Upper lobe of right lung (tissue), 1 donor: ENCODE measurements around the gene TBCK. TPM values are rescaled to one million over a fixed set of nuclear protein-coding genes. Genes with fewer than 3 reads are reported as not detected.

Experiments used
- ATAC-seq: fragments of 200-7000 bp; cut with Tn5 transposase; one replicate; pipeline ENCODE4 v1.9.1; 2020; ENCODE audit warnings: mild to moderate bottlenecking, moderate library complexity
- DNase-seq: peaks from one replicate; pipeline ENCODE4 v3.0.0-alpha.2; 2020
- H3K27ac ChIP-seq: fragments of 200-600 bp; one replicate; pipeline ENCODE4 v1.8.0; 2022
- H3K27me3 ChIP-seq: fragments of 200-600 bp; one replicate; pipeline ENCODE4 v1.8.0; 2022; ENCODE audit warnings: mild to moderate bottlenecking
- H3K36me3 ChIP-seq: fragments of 200-600 bp; one replicate; pipeline ENCODE4 v1.8.0; 2022
- H3K4me1 ChIP-seq: fragments of 200-600 bp; one replicate; pipeline ENCODE4 v1.8.0; 2022
- H3K4me3 ChIP-seq: fragments of 200-600 bp; one replicate; pipeline ENCODE4 v1.8.0; 2022; ENCODE audit warnings: mild to moderate bottlenecking
- H3K9me3 ChIP-seq: fragments of 200-600 bp; one replicate; pipeline ENCODE4 v1.8.0; 2022
- intact Hi-C: fragments of 100-400 bp; cut with DNase I; formaldehyde crosslinking; loops from one replicate; pipeline ENCODE4 v1.11.0; 2022
- total RNA-seq: library from RNA; stranded (reverse); fragmentation: NEBNext Ultra II Directional; extraction: Animal tissue kit (Norgen Biotek cat#: 25700); gene quantifications from one replicate; pipeline ENCODE4 v1.2.1, GENCODE V29; 2021
- TF ChIP-seq, protein P1 (sequence below): fragments of 200-600 bp; IDR thresholded peaks from one replicate; pipeline ENCODE4 v1.8.0; 2022; ENCODE audit warnings: antibody characterized with exemption
- donor health status: DM: no; HTN: yes; CAD: no; lungs with severe emphysema.

TBCK gene
- total RNA-seq, 1 donor from 2014 or later: 51.7 TPM

DNA sequence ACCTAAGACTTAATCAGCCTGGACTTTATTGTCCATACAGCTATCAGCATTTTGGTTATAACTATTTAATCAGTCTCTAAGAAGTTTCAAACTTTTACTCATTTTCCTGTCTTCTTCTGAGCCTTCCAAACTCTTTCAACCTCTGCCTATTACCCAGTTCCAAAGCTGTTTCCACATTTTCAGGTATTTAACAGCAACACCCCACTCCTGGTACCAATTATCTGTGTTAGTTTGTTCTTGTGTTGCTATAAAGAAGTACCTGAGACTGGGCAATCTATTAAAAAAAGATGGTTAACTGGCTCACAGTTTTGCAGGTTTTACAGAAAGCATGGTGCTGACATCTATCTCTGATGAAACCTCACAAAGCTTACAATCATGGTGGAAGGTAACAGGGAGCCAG, 225.2 kb downstream of the TBCK start:
- Histone ChIP-seq H3K9me3 (no peaks in the 10 kb centered on the region), H3K4me3 (no peak overlapping the region), H3K36me3 (peaks cover 8% of the 10 kb centered on the region), H3K4me1 (no peaks in the 10 kb centered on the region), H3K27me3 (no peaks in the 10 kb centered on the region), H3K27ac (no peak overlapping the region)
- intact Hi-C loops: no loop called here
- TF ChIP-seq, protein P1, sequence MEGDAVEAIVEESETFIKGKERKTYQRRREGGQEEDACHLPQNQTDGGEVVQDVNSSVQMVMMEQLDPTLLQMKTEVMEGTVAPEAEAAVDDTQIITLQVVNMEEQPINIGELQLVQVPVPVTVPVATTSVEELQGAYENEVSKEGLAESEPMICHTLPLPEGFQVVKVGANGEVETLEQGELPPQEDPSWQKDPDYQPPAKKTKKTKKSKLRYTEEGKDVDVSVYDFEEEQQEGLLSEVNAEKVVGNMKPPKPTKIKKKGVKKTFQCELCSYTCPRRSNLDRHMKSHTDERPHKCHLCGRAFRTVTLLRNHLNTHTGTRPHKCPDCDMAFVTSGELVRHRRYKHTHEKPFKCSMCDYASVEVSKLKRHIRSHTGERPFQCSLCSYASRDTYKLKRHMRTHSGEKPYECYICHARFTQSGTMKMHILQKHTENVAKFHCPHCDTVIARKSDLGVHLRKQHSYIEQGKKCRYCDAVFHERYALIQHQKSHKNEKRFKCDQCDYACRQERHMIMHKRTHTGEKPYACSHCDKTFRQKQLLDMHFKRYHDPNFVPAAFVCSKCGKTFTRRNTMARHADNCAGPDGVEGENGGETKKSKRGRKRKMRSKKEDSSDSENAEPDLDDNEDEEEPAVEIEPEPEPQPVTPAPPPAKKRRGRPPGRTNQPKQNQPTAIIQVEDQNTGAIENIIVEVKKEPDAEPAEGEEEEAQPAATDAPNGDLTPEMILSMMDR: no peak
- no peak for DNase-seq
- ATAC-seq: no peak

DNA sequence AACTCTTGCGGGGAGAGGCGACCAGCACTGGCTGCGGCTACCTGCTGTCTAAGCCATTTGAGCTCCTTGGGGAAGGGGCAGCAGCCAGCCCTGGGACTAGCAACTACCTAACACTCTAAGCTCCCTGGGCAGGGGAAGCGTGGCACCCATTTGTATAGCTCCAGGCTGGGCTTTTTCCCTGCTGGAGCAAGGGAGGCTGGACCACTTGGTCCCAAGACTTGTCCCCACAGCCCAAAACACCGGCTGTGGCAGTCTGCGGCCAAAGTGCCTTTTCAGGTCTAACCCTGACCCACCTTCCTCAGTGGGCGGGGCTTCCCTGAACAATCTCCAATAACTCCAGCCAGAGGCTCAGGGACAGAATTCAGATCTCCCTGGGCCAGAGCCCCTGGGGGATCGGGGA, 232.9 kb downstream of the TBCK start:
- no peaks in the 10 kb centered on the region for H3K27me3 ChIP-seq

DNA sequence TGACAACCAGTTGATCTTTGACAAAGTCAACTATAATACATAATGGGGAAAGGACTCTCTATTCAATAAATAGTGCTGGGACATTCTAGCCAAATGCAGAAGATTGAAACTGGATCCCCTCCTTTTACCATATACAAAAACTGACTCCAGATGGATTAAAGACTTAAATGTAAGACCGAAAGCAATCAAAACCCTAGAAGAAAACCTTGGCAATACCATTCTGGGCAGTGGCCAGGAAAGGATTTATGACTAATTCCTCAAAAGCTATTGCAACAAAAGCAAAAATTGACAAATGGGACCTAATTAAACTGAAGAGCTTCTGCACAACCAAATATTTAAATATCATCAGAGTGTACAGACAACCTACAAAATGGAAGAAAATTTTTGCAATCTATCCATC, 235.6 kb downstream of the TBCK start:
- Histone ChIP-seq H3K27ac (no peak overlapping the region), H3K36me3 (no peaks in the 10 kb centered on the region), H3K27me3 (no peaks in the 10 kb centered on the region), H3K9me3 (peaks cover 19% of the 10 kb centered on the region), H3K4me1 (no peaks in the 10 kb centered on the region), H3K4me3 (no peak overlapping the region)
- DNase-seq: no peak
- no peak for ATAC-seq
- intact Hi-C loops: no loop called here
- TF ChIP-seq, protein P1: no peak

More for the DNA sequence above, 232.9 kb downstream of the TBCK start:
- Histone ChIP-seq H3K4me3 (no peak overlapping the region), H3K4me1 (no peaks in the 10 kb centered on the region), H3K27ac (no peak overlapping the region), H3K9me3 (peaks cover 16% of the 10 kb centered on the region), H3K36me3 (no peaks in the 10 kb centered on the region)
- DNase-seq (no peak), ATAC-seq (no peak)
- TF ChIP-seq, protein P1: no peak
- intact Hi-C loops: no loop called here

DNA sequence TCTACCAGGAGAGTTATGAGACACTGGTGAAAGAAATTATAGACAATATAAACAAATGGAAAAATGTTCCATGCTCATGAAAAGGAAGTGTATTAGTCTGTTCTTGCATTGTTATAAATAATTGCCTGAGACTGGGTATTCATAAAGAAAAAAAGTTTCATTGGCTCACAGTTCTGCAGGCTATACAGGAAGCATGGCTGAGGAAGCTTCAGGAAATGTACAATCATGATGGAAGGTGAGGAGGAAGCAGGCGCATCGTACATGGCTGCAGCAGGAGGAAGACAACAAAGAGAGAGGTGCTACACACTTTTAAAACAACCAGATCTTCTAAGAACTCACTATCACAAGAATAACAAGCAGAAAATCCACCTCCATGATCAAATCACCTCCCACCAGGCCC, 236.4 kb downstream of the TBCK start:
- H3K36me3 ChIP-seq: no peaks in the 10 kb centered on the region
- peaks cover 19% of the 10 kb centered on the region for H3K9me3 ChIP-seq
- DNase-seq: no peak
- no peak overlapping the region for H3K27ac ChIP-seq
- H3K27me3 ChIP-seq: no peaks in the 10 kb centered on the region
- ATAC-seq: no peak
- H3K4me3 ChIP-seq: no peak overlapping the region
- H3K4me1 ChIP-seq: no peaks in the 10 kb centered on the region
- TF ChIP-seq, protein P1: no peak
- intact Hi-C loops: no loop called here

DNA sequence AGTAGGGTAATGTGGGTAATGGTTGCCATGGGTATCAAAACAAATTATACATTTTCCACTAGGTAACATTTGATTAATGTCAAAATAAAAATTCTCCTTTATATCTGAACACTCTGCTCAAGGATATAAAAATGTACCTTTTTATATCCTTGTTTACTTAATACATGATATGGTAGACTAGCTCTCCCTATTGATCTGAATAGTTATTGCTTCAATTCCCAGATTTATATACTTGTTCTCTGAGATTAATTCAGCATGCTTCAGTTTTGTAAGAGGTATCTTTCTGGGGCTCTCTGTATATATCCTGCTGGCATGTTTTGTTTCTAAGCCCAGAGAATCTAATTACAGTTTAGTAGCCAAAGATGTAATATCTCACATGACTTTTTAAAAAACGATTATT, 251.0 kb downstream of the TBCK start:
- no peak for DNase-seq
- Histone ChIP-seq H3K27ac (no peak overlapping the region), H3K4me1 (no peaks in the 10 kb centered on the region), H3K9me3 (no peaks in the 10 kb centered on the region), H3K27me3 (no peaks in the 10 kb centered on the region), H3K4me3 (no peak overlapping the region), H3K36me3 (no peaks in the 10 kb centered on the region)
- TF ChIP-seq, protein P1: peak; percentile 7
- intact Hi-C loops: no loop called here
- no peak for ATAC-seq

DNA sequence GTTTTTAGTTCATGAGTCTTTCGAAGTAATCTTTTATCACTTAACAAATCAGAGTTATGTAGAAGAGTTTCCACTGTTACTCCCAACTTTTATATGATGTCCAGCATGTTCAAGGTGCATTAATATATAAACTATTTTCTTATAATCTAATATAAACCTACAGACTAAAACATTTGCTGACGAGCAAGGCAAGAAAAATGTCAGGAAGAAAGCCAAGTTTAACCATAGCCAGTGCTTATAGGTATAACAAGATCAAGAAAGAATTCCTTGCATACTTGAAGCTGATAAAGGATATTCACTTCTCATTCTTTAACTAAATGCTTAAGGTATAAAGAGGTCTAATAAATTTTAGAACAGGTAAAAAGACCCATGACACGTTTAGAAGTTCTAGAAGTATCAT, 253.0 kb downstream of the TBCK start:
- no peak for ATAC-seq

More for the DNA sequence above, 253.0 kb downstream of the TBCK start:
- intact Hi-C loops: no loop called here
- no peak for DNase-seq
- H3K27me3 ChIP-seq: no peaks in the 10 kb centered on the region
- H3K9me3 ChIP-seq: no peaks in the 10 kb centered on the region
- H3K36me3 ChIP-seq: no peaks in the 10 kb centered on the region
- TF ChIP-seq, protein P1: no peak
- no peak overlapping the region for H3K27ac ChIP-seq
- no peaks in the 10 kb centered on the region for H3K4me1 ChIP-seq
- no peak overlapping the region for H3K4me3 ChIP-seq
